ENCODE results near the gene MAGIX. TPM values are rescaled to one million over a fixed set of nuclear protein-coding genes. Genes with fewer than 3 reads are reported as not detected.

The MAGIX gene
- total and polyA plus RNA-seq, 9 donors = 1.6 to 2.6 (median 1.7) TPM

DNA sequence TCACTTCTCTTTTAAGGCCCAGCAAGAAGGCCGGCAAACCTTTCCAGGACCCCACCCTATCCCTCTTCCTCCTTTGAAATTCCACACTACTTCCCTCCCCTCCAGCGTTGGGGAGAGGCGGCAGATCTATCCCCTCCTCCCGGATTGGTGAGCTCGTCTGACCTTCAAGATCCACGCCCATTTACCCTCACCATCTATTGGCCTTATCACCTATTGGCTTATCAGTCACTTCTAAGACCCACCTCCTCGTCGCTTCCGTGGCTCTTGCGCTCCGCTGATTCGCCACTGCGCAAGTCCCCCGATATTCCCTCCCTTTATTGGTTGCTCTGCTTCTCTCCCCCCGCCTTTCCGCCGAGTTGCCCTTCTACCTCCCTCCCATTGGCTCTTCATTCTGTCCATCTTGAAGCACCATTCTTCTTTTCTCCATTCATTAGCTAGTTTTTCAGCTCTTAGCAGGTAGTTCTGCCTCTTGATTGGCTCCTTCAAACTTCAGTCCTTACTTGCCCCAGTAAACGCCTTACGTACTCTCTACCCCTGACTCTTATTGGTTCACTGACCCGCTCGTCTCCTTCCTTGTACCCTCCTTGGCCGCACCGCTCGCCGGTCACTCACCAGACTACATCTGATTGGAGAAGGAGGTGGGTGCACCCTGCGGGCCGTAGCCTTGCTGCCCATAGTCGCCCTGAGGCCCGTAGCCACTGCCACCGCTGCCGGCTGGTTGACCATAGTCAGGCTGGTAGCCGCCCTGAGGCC, 28.4 kb downstream of the MAGIX start:
- H3K9me3 ChIP-seq (replicated peaks; ENCODE audit: control insufficient read depth, low read depth, low read length) = peaks cover 3% of the 10 kb centered on the region
- no peaks in the 10 kb centered on the region for H3K27me3 ChIP-seq (ENCODE audit: control insufficient read depth, insufficient read depth, low read length)
- WGBS (ENCODE audit: insufficient coverage) = 28% methylated on average over 27 of the region's 32 CpGs
- H3K4me1 ChIP-seq (ENCODE audit: control insufficient read depth, insufficient read depth, low read length) = peaks cover 6% of the 10 kb centered on the region
- peak overlapping the region; percentile 80 for H3K27ac ChIP-seq (ENCODE audit: low read length)
- H3K4me3 ChIP-seq (ENCODE audit: low read length) = peak overlapping the region; percentile 71
- no peaks in the 10 kb centered on the region for H3K36me3 ChIP-seq (ENCODE audit: control insufficient read depth, insufficient read depth, low read length)
- peak; percentile 100 for DNase-seq

DNA sequence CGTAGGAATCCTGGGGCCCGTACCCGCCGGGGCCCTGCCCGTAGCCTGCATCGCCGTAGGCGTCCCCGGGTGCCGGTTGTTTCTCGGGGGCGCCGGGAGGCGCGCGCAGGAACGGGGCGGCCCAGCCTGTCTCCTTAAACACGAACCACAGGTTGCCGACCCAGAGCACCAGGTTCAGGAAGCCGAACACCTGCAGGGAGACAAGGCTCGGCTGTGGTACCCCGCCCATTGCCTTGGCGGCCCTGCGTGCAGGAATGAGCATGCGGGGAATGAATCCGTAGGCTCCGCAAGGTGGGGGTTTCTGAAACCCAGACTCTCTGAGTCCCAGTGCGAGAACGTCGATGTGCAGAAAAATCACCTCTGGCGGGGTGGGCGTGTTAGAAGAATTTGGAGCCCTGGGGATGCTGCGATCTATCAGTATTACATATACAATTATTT, 29.0 kb downstream of the MAGIX start:
- Histone ChIP-seq H3K4me3 (ENCODE audit: low read length) (peak overlapping the region; percentile 71), H3K9me3 (replicated peaks; ENCODE audit: control insufficient read depth, low read depth, low read length) (peaks cover 3% of the 10 kb centered on the region), H3K36me3 (ENCODE audit: control insufficient read depth, insufficient read depth, low read length) (no peaks in the 10 kb centered on the region), H3K4me1 (ENCODE audit: control insufficient read depth, insufficient read depth, low read length) (peaks cover 2% of the 10 kb centered on the region), H3K27me3 (ENCODE audit: control insufficient read depth, insufficient read depth, low read length) (no peaks in the 10 kb centered on the region), H3K27ac (ENCODE audit: low read length) (peak overlapping the region; percentile 80)
- WGBS (ENCODE audit: insufficient coverage) = 38% methylated on average over 28 of the region's 34 CpGs
- no peak for DNase-seq

DNA sequence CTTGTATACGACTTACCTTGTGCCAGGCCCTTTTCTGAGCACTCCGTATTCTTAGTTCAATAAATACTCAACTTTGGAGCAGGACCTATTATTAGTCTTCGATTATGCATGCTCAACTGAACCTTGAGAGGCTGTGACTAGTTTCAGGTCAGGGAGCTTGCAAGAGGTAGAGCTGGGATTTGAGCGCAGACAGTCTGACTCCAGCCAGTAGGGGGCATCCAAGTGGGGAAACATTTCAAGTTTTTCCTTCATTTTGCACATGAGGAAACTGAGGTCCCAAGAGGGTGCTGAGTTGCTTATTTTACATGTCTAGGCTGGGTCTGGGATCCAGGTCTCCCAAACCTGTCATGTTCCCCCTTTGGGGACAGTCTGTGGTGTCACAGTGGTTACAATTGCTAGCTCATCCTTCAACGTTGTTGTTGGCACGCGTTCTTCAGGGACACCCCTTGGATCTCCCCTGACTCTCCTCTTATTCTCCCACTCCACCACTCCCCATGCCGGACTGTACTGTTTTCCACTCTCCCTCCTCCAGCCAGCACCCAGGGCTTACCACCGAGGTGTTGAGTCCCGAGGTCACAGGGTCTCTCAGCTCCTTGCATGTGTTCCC, 30.3 kb downstream of the MAGIX start:
- Histone ChIP-seq H3K9me3 (replicated peaks; ENCODE audit: control insufficient read depth, low read depth, low read length) (peaks cover 3% of the 10 kb centered on the region), H3K4me1 (ENCODE audit: control insufficient read depth, insufficient read depth, low read length) (no peaks in the 10 kb centered on the region), H3K27me3 (ENCODE audit: control insufficient read depth, insufficient read depth, low read length) (no peaks in the 10 kb centered on the region), H3K27ac (ENCODE audit: low read length) (no peak overlapping the region), H3K36me3 (ENCODE audit: control insufficient read depth, insufficient read depth, low read length) (no peaks in the 10 kb centered on the region), H3K4me3 (ENCODE audit: low read length) (no peak overlapping the region)
- no peak for DNase-seq
- 59% methylated on average over 8 of the region's 10 CpGs for whole genome bisulfite sequencing (ENCODE audit: insufficient coverage)

DNA sequence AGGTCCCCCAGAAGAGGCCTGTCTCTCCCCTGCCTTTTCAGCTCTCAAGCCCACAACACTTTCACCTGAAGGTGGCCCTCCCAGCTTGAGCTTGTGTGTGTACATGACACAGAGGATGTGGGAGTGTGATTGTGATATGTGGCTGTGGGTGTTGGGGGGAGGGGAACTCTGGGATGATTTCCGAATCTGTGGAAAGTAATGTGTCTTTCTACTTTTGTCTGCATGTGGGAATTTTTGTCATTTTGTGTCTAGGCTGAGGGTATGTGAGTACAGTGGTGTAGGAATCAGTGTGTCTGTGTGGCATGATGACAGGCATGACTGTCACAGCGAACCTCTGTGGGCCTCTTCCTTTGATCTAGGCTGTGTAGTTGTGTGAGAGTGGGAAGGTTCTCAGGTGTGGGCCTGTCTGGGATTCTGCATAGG, 31.0 kb downstream of the MAGIX start:
- no peaks in the 10 kb centered on the region for H3K4me1 ChIP-seq (ENCODE audit: control insufficient read depth, insufficient read depth, low read length)
- WGBS (ENCODE audit: insufficient coverage) = 82% methylated on average over 2 of the region's 2 CpGs
- H3K4me3 ChIP-seq (ENCODE audit: low read length) = no peak overlapping the region

DNA sequence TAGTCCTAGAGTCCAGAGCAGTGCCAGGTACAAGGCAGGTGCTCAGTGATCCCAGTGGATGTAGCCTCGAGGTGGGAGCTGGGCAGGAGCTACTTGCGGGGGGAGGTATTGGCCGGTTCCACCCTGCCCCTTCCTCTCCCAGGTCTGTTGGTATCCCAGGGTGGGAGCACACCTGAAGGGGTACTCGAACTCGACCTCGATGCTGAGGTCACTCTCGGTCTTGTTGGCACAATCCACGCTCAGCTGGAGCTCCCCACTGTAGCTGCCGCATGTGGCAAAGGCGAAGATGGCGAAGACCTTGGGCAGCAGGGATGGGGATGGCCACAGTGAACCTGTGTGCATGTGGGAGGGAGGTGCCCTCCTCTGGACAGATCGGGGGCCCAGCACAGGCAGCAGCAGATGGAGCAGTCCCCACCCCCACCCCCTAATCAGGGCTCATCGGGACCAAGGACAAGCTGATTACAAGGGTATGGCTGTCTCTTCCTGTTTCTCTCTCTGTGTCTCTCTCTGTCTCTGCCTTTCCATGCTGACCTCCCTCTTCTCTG, 35.1 kb downstream of the MAGIX start:
- Histone ChIP-seq H3K27me3 (ENCODE audit: control insufficient read depth, insufficient read depth, low read length) (peaks cover 3% of the 10 kb centered on the region), H3K4me1 (ENCODE audit: control insufficient read depth, insufficient read depth, low read length) (peaks cover 3% of the 10 kb centered on the region), H3K9me3 (replicated peaks; ENCODE audit: control insufficient read depth, low read depth, low read length) (peaks cover 3% of the 10 kb centered on the region), H3K4me3 (ENCODE audit: low read length) (no peak overlapping the region), H3K27ac (ENCODE audit: low read length) (no peak overlapping the region), H3K36me3 (ENCODE audit: control insufficient read depth, insufficient read depth, low read length) (no peaks in the 10 kb centered on the region)
- 81% methylated on average over 5 of the region's 13 CpGs for WGBS (ENCODE audit: insufficient coverage)
- DNase-seq = no peak

More for the DNA sequence above, 31.0 kb downstream of the MAGIX start:
- H3K9me3 ChIP-seq (replicated peaks; ENCODE audit: control insufficient read depth, low read depth, low read length) = peaks cover 3% of the 10 kb centered on the region
- H3K36me3 ChIP-seq (ENCODE audit: control insufficient read depth, insufficient read depth, low read length) = no peaks in the 10 kb centered on the region
- no peaks in the 10 kb centered on the region for H3K27me3 ChIP-seq (ENCODE audit: control insufficient read depth, insufficient read depth, low read length)
- DNase-seq = no peak
- H3K27ac ChIP-seq (ENCODE audit: low read length) = no peak overlapping the region

DNA sequence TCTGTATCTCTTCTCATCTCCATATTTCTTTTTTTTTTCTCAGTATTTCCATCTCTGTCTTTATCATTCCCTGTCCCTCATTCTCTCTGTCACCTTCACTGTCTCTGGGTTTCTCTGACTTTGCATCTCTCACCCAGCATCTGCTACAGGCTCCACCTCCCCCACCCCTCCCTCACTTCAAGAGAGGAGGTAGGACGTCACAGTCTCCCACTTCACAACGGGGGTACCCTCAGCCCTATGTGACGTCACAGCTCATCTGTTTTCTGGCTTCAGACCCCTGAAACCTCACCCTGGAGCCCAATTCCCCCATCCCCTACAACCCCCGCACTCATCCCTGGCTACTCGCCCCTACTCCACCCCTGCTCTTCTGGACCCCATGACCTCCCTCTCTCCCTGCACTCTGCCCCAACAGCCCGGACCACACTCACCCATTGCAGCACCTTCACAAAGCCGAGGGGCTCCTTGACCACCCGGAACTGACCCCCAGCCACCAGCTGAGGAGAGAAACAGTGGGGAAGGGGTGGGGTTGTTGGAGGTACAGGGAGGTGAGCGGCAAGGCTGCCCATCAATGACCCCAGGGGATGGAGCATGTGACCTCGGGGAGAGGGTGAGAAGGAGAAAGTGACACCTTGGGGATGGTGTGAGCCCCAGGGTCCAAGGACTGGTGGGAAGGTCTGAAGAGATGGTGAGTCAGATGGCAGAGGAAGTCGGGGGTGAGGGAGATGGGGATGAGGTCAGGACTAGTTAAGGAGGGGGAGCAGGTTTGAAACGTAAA, 36.2 kb downstream of the MAGIX start:
- H3K27ac ChIP-seq (ENCODE audit: low read length) = no peak overlapping the region
- H3K4me3 ChIP-seq (ENCODE audit: low read length) = no peak overlapping the region
- 31% methylated on average over 8 of the region's 12 CpGs for WGBS (ENCODE audit: insufficient coverage)
- peaks cover 3% of the 10 kb centered on the region for H3K27me3 ChIP-seq (ENCODE audit: control insufficient read depth, insufficient read depth, low read length)
- no peak for DNase-seq
- H3K9me3 ChIP-seq (replicated peaks; ENCODE audit: control insufficient read depth, low read depth, low read length) = no peaks in the 10 kb centered on the region
- peaks cover 3% of the 10 kb centered on the region for H3K4me1 ChIP-seq (ENCODE audit: control insufficient read depth, insufficient read depth, low read length)
- no peaks in the 10 kb centered on the region for H3K36me3 ChIP-seq (ENCODE audit: control insufficient read depth, insufficient read depth, low read length)

DNA sequence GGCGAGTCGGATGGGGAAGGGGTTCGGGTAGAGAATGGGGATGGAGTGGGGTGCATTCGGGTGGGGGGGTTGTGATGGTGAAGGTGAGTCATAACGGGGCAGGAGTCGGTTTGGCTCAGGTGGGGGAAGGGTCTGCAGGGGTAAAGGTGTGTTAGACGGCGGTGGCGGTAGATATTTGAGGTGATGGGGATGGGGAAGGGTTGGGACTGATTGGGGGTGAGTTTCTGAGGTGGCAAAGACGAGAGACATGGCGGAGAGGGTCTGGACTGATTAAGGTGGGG, 36.7 kb downstream of the MAGIX start:
- Histone ChIP-seq H3K9me3 (replicated peaks; ENCODE audit: control insufficient read depth, low read depth, low read length) (no peaks in the 10 kb centered on the region), H3K36me3 (ENCODE audit: control insufficient read depth, insufficient read depth, low read length) (no peaks in the 10 kb centered on the region), H3K4me1 (ENCODE audit: control insufficient read depth, insufficient read depth, low read length) (peaks cover 3% of the 10 kb centered on the region), H3K27ac (ENCODE audit: low read length) (no peak overlapping the region), H3K27me3 (ENCODE audit: control insufficient read depth, insufficient read depth, low read length) (peaks cover 3% of the 10 kb centered on the region), H3K4me3 (ENCODE audit: low read length) (no peak overlapping the region)
- DNase-seq = no peak
- WGBS (ENCODE audit: insufficient coverage) = 46% methylated on average over 11 of the region's 11 CpGs

DNA sequence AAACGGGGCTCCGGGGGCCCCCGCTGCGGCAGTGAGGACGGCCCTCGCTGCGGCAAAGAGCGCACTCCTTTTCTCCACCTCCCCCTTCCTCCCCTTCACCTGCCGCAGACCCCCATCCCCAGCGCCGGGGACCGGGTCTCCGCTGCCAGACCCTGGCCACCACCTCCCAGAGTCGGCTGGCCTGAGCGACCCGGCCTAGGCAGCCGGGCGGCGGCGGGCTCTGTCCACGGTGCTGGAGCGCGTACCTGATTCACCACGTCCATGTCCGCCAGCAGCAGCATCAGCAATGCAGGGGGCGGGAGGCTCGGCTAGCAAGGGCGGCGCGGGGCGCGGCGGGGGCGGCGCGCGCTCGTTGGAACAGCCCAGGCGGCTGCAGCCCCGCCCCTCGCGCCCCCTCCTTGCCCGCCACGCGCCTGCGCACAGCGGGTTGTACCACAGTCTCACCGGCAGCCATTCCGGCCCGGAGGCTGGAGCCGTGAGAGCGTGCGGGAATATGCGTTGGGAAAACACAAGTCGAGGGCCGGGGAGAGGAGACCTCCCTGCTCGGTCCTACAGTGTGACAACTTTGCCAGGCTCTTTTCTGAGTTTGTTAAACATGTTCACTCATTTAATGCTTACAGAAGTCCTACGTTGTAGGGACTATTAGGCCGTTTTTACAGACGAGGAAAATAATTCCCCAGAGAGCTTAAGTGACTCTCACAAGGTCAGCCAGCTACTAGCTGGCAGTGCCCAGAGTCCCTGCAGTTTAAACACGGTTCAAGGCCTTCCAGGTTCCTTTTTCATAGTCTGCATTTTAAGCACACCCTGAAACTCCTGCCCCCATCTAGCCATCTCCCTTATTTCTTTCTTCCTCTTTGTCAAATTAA, 37.6 kb downstream of the MAGIX start, which contains the start of gene SYP:
Gene SYP (minus strand): TSS at position 288 of the 866 bp plus-strand sequence. CDS start 7 bp downstream, at position 281.
- no peaks in the 10 kb centered on the region for H3K36me3 ChIP-seq (ENCODE audit: control insufficient read depth, insufficient read depth, low read length)
- no peak within 1 kb of the TSS for H3K27ac ChIP-seq (ENCODE audit: low read length)
- H3K27me3 ChIP-seq (ENCODE audit: control insufficient read depth, insufficient read depth, low read length) = peaks cover 5% of the 10 kb centered on the region
- DNase-seq = peak; percentile 91
- H3K4me1 ChIP-seq (ENCODE audit: control insufficient read depth, insufficient read depth, low read length) = peaks cover 3% of the 10 kb centered on the region
- H3K9me3 ChIP-seq (replicated peaks; ENCODE audit: control insufficient read depth, low read depth, low read length) = no peaks in the 10 kb centered on the region
- WGBS (ENCODE audit: insufficient coverage) = 30% methylated on average over 56 of the region's 61 CpGs
- H3K4me3 ChIP-seq (ENCODE audit: low read length) = peak within 1 kb of the TSS; percentile 28

DNA sequence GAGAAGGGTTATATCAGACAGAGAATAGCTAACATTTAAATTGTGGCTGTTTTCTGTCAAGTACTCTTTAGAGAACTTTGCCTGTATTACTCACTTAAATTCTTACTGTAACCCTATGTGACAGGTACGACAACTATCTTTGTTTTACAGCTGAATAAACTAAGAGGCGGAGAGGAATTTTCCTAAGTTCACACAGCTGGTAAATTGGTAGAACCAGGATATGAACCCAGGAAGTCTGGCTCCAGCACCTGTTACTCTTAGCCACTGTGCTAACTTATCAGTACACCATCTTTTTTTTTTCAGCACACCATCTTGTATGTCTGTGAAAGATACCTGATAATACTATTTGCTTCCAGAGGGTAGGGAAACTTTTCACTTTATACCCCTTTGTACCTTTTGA, 39.5 kb downstream of the MAGIX start:
- Histone ChIP-seq H3K4me1 (ENCODE audit: control insufficient read depth, insufficient read depth, low read length) (peaks cover 3% of the 10 kb centered on the region), H3K27ac (ENCODE audit: low read length) (no peak overlapping the region)
- no CpG with 5 or more reads among the region's 2 CpGs for WGBS (ENCODE audit: insufficient coverage)

More for the DNA sequence above, 39.5 kb downstream of the MAGIX start:
- peaks cover 5% of the 10 kb centered on the region for H3K27me3 ChIP-seq (ENCODE audit: control insufficient read depth, insufficient read depth, low read length)
- H3K36me3 ChIP-seq (ENCODE audit: control insufficient read depth, insufficient read depth, low read length) = no peaks in the 10 kb centered on the region
- H3K9me3 ChIP-seq (replicated peaks; ENCODE audit: control insufficient read depth, low read depth, low read length) = no peaks in the 10 kb centered on the region
- H3K4me3 ChIP-seq (ENCODE audit: low read length) = no peak overlapping the region
- no peak for DNase-seq
